DMS114 treated with DMSO at 0.1 percent for 48 hours (cell line): ENCODE measurements around the gene CDC123.
"Not testable (repeated sequence)": the region's sequence is repeated elsewhere in the genome, so short reads cannot be mapped to it uniquely, and the experiment has no call there.

Experiments used
- DNase-seq: peaks from one replicate; lab custom pipeline; 2025; ENCODE audit not compliant: unreplicated experiment; lab: John Stamatoyannopoulos, UW

The CDC123 gene, protein sequence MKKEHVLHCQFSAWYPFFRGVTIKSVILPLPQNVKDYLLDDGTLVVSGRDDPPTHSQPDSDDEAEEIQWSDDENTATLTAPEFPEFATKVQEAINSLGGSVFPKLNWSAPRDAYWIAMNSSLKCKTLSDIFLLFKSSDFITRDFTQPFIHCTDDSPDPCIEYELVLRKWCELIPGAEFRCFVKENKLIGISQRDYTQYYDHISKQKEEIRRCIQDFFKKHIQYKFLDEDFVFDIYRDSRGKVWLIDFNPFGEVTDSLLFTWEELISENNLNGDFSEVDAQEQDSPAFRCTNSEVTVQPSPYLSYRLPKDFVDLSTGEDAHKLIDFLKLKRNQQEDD

DNA sequence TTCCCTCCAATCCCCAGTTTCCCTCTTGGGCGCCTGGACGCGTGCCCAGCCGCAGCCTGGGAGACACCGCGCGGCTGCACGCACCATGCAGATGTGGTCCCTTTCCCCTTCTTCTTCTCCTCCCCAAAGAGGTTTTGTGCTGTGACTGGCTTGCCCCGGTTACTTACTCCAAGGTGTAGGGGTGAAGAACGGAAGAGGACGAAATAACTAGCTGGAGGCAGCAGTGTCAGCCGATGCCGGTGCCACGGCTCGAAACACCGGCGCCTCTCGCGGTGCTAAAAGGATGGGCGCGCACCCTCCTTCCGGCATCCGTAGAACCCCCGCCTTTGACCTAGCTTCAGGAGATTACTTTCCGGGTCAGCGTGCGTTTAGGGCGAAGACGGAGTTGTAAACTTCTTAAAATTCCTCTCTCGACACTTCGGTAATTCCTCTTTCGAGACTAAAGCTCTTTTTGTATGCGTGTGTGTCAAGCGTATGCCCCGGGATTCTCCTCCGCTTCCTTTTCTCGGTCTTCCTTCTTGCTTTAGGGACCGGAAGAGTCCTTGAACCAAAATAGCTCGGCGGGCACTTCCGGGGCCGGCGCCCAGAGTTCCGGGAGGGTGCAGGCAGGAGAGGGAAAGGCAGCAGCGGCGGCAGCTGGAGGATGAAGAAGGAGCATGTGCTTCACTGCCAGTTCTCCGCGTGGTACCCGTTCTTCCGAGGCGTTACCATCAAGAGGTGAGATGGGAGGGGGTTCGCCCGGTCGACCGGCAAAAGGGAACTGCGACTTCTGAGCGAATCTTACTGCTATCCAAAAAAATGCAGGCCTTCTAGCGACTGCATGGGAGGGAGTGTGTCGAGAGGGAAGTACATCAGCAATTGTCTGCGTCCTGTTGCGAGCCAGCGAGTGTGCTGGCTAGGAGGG, at the start of gene CDC123, which contains the start of gene NUDT5:
Gene CDC123 (plus strand): TSS at position 586 of the 904 bp plus-strand sequence. CDS start 58 bp downstream, at position 644.
Gene NUDT5 (minus strand): TSS at position 289 of the 904 bp plus-strand sequence. CDS start 9,600 bp downstream, outside the sequence.
- peak; percentile 94 for DNase-seq

DNA sequence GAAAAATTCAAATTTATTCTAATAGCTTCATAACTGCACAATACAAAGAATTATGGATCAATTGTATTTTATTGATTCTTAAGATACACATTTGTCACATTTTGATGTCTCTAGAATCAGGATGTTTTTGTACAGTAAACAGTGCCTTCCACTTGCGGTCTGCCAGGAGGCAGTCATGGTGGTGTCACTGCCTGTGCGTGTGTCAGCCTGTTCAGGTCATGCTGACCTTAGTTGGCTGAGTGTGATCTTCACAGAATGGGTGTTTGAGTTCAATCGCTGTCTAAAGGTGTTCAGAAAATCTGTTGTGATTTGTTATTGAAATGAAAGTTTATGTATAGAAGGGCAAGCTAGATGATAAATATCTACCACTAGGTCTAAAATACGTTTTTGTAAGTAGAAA, 45.8 kb upstream of the CDC123 start:
- no peak for DNase-seq

DNA sequence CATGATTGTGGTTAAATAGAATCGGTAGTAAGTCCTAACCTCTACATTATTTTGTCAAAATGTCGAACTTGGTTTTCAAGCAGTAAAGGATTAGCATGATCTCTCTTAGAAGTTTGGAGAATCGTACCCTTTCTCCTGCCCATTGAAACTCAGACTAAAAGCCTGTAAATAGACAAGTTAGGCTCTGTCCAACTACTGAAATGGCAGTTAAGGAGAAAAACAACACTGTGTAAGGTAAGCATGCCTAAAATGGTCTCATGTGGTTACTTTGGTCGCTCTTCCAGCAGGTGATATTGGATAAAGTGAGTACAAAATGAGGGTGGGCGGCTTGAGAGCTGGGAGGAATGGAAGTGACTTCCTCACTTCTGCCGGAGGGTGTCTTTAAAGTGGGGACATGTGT, 41.5 kb upstream of the CDC123 start:
- no peak for DNase-seq

DNA sequence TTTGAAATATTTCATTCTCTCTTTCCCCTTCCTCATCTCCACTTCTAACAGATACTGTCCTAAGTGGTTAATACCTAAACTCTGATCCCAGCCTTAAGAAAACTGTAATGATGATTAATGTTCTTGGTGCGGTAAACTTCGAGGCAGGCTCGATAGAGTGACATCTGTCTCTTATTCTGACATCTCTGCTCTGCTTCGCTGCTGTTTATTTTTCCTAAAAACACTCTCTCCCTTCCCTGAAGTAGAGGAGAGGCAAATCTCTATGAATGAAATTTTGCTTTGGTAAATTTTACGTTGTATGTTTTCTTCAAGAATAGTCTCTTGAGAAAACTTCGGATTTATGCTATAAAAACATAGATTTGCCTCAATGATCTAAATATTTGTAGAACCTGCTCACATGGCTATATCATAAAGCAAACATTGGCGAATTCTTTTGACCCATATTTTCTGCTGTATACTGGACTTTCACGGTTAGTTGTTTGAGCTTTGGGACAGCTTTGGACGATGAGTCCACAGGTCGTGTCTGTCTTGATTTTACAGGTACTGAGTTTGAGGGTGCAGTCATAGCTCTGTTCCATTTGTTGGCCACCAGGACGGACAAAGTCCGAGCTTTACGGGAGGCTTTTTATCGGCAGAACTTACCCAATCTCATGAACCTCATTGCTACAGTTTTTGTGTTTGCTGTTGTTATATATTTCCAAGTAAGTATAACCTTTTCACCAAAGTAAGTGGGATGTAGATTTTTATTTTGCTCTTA, 39.4 kb upstream of the CDC123 start:
- DNase-seq: no peak

DNA sequence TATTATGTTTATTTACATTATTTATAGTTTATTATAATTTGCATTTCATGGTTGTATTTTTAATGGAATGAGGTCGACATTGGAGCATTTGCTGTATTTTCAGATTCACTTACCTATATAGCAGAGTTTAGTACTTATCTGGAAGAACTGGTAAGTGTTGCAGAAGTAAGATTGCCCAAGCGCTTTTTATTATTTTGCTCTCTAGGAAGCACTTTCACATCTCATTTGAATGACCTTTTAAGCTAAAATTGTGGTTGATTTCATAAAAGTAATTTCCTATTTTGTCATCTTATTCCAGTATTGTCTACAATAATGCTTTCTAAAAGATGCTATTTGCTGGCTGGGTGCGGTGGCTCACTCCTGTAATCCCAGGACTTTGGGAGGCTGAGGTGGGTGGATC, 37.9 kb upstream of the CDC123 start:
- DNase-seq: no peak

DNA sequence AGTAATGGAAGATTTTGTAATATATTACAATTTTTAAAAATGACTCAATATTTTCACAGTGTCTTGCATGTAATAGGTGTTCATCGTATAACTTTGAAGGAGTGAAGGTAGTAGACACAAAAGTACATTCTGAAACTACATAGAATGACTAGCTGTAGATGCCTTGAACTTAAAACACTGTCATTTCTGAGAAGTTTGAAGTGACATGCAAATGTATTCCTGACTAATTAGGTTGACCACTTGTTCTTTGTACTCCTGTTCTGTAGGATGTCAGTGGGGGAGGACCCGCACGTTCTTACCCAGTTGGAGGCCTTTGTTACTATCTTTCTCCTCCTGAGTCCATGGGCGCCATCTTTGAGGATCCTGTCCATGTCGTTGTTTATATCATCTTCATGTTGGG, 35.3 kb upstream of the CDC123 start:
- DNase-seq: no peak

DNA sequence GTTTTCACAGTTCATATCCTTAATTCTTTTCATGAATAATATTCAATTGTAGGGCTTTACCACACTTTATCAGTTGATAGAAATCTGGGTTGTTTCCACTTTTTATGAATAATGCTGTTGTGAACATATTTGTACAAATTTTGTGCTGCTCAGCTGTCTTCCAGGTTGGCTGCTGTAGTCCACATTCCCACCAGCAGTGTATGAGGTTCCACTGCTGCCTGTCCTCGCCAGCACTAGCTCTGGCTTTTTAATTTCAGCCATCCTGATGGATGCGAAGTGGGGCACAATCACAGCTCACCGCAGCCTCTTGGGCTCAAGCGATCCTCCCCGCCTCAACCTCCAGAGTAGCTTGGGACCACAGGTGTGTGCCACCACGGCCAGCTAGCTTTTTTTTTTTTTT, 33.1 kb upstream of the CDC123 start:
- no peak for DNase-seq

DNA sequence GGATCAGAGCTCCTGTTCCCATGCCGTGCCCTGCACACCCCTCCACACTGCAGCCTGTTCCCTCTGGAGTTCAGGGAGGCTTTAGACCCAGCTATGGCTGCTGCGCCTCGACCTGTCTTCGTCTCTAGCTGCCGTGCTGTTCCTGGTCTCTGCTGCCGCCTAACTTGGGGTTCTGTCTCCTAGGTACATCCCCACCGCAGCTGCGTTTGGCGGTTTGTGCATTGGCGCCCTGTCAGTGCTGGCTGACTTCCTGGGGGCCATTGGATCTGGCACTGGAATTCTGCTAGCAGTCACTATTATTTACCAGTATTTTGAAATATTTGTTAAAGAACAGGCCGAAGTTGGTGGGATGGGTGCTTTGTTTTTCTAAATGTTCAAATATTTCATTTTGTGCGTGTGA, 31.9 kb upstream of the CDC123 start:
- no peak for DNase-seq

DNA sequence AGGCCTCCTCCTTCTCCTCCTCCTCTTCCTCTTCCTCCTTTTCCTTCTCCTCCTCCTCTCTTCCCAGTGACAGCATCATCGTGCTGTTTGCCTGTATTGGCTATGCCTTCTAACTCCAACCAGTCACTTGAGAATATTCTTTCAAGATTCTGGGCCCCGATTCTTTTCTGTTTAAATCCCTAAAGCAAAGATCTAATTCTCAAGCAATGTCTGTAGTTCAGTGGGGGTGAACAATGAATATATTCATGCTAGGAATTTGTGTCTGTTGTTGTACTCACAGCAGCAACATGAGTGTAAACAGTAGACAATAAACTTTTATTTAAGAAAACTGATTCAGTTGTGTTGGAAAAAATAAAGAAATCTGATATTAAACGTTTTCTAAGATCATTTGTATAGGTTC, 31.0 kb upstream of the CDC123 start:
- no peak for DNase-seq

DNA sequence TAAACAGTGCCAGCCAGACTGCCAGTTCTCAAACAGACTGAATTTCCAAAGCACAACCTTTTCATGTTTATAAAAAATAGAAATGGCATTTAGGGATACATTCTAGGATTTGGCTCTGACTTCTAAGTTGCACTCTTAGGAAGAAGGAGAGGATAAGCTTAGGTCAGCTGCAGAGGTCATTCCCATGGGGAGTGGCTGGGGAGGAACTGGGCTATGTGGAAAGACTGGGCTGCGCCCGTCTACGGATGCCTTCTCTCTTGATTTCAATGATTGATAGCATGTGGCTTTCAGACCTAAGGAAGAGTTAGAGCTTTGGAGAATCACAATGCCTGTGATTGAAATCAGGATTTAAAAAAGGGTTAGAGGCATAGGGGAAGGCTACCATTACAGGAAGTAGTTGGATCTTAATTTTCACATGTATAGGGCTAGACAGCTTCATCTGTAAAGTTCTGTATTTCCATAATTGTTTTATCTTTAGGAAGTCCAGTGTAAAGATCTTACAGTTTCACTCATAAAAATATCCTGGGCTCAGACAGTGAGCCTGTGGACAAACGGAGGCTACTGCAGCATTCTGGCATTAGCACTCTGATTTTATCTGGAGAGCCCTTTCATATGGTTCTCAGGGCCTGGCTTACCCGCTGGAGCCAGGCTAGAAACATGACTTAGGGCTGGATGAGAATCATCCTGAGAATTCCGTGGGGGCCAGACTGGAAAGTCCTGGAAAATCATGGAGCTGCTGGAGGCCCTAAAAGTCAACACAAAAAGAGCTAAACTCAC, 29.8 kb upstream of the CDC123 start:
- no peak for DNase-seq

DNA sequence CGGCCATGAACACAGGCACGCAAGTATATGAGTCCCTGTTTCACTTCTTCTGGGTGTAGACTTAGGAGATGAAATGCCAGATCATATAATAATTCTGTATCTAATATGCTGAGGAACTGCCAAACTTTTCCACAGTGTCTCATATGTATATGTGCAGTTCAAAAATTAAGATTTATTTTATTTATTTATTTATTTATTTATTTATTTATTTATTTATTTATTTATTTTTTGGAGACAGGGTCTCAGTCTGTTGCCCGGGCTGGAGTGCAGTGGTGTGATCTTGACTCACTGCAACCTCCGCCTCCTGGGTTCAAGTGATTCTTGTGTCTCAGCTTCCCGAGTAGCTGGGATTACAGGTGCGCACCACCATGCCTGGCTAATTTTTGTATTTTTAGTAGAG, 24.5 kb upstream of the CDC123 start:
- DNase-seq: not testable (repeated sequence)

DNA sequence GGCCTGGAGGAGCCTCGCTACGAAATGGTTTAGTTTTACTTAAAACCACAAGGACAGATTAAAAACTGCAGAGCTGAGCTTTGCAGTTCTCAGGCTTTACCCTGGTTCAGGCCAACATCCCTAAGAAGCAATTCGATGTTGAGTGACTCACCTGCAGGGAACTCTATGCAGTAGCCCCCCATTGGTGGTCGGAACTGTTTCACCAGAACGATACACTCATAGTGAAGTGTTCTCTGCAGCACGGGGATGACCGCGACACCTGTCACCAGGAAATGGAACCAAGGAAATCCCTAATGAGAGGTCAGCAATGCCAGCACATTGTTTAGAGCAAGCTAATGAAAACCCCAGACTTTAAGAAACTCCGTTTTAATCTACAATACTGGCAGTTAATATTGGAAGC, 18.3 kb upstream of the CDC123 start:
- DNase-seq: no peak

DNA sequence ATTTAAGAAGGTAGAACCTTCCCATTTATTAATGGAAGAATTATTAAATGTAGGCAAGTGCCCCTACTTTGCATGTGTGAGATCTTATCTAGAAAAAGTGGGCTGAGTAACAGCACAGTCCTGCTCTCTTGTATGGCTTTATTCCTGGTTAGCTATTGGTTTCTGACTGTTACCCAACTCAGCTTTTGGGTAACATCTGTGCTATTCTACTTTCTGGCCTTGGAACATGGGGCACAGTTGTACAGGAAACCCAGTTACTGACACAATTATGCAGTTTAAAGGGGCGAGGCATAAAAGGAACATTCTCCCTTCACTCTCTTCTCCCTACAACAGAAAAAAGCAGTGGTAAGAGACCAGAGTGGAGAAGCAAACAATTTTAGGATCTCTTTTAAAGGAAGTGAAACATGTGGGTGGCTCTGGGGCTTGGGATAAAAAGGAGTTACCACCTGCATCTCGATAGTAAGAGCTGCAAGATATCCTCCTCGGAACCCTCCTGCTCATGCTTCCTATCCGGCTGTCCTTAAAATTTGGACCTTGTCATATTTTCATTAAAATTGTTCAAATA, 16.3 kb upstream of the CDC123 start:
- no peak for DNase-seq

DNA sequence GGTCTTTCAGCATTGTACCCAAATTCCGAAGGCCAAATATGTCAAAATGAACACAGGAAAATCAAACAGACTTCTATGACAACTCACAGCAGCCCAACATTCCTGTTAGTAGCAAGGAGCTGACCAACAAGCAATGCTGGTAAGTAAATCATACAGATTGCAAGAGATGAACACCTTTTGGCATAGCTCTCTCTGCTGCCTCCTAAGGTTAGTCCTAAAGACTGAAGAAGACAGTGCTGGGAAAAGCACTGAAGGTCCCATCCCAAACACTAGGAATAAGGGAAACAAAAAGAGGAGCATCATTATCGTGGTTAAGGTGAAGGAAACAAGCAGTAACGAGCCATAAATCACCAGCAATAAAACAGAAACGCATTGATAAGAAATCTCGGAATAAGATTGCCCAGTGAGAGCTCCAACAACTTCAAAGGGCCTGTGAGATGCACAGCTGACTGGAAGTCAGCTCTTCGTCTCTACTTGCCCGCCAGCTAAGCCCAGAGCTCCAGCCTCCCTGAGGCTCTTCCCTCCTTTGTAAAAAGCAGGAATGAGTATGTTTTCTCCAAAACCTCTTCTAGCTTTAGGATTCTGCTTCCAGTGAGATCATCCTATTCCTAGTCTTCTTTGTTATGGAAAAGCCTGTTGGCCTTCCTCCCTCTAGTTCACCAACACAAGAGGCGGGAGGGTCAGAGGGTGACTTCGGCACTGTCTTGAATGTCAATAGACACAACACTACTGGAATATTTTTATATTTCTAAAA, 15.6 kb upstream of the CDC123 start:
- DNase-seq: no peak

DNA sequence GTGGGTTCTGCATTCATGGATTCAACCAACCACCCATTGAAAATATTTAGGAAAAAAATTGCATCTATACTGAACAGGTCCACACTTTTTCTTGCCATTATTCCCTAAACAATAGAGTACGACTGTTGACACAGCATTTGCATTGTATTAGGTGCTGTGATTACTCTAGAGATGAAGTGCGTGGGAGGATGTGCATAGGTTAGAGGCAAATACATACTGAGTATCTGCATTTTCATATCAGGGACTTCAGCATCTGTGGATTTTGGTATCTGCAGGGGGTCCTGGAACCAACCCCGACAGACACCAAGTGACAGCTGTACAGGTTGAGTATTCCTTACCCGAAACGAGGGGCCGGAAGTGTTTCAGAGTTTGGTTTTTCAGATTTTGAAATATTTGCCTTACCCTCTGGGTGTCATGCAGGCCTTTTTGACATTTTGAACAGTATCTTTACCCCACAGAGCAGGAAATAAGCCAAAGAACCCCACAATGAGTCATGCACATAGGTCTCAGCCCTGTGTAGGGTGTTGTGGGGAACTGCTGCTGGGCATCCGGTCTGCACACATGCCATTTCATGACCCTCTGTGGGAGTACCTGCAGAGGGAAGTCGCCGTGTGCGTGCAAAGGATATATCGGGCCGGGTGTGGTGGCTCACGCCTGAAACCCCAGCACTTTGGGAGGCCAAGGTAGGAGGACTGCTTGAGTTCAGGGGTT, 14.8 kb upstream of the CDC123 start:
- DNase-seq: no peak

DNA sequence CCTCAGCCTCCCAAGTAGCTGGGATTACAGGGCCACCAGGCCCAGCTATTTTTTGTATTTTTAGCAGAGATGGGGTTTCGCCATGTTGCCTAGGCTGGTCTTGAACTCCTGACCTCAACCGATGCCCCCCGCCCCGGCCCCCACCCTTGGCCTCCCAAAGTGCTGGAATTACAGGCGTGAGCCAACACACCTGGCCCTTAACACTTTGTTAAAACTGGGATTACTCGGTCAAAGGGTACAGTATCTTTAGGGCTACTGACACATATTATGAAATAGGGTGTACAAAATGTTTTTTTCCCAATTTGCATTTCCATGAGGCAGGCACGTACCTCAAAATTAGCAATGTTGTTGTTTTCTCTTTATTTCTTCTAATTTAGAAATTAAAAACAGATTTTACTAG, 11.8 kb upstream of the CDC123 start:
- no peak for DNase-seq

DNA sequence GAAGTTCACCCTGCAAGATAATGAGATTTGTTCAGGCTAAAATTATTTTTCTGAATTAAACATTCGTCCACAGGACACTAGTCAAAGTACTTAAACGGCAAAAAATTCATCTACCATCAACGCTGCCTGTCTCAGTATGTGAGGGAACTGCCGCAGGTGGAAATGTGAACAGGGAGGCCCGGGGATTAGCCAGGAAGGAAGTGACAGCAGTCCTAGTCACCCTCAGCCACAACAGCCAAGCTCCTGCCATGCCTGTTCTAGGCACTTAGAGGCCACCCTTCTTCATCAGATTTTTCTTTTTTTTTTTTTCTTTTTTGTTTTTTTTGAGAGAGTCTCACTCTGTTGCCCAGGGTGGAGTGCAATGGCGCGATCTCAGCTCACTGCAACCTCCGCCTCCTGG, 9.7 kb upstream of the CDC123 start:
- no peak for DNase-seq

DNA sequence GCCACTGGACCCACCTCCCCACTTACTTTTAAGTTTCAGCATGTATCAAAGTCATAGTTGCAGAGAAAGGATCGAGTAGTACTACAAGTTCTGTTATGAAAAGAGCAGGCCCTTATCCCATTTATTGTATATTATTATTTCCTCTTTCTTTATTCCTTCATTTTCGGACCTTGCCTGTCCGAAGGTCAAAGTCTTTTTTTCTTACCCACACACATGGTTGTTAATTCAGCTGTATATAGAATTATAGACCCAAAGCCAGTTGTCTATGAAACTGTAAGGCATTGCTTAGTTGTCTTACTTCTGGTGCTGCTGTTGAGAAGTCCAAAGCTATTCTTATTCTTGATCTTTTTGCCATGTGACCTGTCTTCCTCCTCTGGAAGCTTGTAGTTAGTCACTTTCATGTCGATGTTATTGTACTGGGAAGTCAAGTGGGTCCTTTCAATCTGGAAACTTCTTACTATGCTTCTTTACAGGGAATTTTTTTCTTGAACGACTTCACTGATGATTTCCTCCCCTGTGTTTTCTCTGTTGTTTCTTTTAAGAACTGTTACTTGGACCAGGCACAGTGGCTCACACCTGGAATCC, 8.6 kb upstream of the CDC123 start:
- DNase-seq: no peak

DNA sequence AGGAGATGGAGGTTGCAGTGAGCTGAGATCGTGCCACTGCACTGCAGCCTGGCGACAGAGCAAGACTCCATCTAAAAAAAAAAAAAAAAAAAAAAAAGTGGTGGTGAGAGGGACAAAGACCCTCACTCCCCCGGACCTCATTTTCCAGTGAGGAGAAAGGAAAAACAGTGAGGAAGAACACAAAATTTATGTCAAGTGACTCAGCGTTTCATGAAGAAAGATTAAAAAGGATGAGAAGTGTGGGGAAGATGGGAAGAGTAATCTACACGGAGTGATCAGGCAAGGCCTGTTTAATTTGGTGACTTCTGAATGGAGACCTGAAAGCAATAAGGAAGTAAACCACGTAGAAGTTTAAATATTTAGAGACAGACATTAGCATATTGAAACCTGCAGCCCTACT, 7.3 kb upstream of the CDC123 start:
- DNase-seq: no peak
